NCI-H524 (cell line): ENCODE results near the gene NACA.
A peak's percentile ranks its signal among the peaks of the same experiment; 100 is the strongest.
"Not testable (repeated sequence)": the region's sequence is repeated elsewhere in the genome, so short reads cannot be mapped to it uniquely, and the experiment has no call there.

ENCODE experiments used
- DNase-seq, 2 experiments: peaks; one replicate each; lab custom pipeline; 2025; lab: John Stamatoyannopoulos, UW

The NACA gene

DNA sequence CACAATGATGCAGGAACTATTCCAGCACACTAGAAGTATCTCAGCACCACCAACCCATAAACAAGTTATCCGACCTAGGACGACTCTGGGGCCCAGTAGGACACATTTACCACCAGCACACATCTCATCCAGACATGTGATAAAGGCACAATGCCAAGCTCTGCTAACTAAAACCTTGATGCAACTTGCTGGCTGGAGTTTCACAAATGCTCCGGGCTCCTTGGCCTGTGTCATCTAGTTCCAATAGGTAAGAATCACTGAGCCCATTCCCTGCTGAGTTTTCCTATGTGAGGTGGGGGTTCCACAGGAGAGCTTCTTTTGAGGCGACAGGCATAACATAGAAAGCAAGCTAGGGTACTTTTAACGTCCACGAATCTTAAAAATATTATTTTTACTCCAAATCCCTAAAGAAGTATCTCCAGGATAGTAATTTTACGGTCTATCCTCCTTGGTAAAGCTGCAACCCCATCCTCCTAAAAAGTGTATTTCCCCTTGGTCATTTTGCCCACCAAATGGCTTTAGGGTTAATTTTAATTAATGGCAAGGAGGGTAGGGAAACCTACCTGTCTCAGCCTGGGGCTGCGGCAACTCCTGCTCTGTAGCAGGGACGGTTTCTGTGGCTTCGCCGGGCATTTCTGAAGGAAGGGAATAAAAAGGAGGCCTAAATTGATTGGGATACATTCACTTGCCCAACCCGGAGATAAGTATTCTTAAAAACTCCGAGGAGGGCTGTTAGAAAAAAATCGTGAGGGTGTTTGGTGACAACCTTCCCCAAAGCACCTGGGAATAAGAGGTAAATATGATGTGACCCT, 1.0 kb downstream of the NACA start:
- DNase-seq: peak in 1 of 2 experiments; percentile 15

DNA sequence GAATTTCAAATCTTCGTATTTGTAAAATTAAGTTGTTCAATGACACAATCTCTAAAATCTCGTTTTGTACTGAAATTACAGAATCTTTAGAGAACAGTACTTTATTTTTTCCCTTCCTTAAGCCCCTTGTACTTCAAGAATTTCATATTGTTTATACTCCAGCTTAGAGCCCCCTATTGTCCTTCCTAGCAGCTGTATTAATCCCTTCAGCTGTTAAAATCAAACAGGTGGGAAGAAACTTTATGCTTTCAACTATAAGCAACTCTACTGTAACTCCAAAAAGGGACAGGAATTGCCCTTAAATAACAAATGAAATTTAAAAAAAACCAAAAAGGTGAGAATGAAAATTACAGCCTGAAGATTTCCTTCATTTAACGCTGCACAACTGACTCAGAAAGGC, 1.7 kb downstream of the NACA start:
- no peak for DNase-seq

DNA sequence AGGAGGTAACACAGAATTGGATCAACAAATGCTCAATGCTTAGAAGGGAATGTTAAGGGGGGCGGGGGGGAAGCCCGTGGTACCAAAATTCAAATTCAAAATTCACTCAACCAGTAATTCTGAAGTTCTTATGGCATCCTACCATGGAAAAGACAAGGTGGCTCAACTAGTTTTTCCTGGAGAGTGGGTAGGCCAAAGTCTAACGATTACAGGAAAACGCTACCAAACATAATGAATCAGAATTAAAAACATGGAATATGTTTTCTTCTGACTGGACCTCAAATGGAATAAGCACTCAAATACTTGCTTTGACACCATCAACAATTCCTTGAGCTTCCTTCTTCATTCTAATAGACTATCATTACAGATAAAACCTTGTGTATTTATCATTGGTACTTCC, 2.3 kb downstream of the NACA start:
- DNase-seq: no peak

DNA sequence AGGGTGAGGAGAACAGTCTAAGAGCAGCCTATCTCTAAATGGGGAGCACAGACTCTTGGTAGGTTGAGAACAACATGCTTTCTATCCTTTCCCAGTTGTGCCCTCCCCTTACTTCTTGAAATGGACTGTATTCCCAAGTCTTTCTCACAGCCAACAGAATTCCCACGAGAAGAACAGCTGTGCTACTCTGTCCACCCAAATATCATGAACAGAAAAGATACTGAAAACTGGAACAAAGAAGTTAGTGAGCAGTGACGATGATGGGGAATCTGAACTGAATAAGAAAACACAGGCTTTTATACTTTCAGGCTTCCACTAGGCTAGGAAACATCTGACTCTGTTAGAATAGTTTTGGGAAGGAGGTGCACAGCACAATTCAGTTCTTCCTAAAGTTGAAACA, 3.4 kb downstream of the NACA start:
- DNase-seq: no peak

DNA sequence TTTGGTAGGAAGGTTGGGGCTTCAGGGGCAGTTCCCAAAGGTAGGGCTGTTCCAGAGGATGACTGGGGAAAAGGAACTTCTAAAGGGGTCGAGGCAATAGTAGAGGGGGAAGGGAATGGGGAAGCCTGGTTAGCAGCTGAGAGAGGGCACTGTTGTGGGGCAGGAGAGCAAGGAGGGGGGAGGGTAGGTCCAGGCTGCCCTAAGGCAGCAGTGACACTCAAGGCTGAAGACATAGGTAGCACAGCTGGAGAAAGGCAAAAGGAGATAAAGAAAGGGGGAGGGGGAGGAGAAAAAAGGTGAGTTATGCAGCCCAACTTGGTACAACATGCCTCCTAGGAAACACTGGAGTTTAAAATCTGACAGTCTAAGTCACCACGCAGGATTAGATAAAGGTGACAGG, 3.9 kb downstream of the NACA start:
- no peak for DNase-seq

DNA sequence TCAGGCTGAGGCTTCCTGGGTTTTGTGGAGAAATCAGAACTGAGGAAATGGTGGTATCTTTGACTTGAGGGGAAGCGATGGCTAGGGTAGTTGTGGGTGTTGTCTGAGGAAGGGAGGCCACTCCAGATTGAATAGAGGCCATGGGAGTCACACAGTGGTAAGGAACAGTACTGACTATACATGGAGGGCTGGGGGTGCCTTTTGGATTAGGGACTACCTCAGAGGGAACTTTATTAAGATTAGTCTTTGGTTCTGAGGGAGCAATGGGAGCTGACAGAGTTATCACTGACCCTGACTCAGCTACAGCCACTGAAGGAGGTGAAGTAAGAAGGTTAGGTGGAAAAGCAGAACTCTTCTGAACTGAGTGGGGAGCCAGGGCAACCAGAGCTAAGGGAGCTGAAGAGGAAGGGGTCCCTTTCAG, 4.4 kb downstream of the NACA start:
- DNase-seq: no peak

DNA sequence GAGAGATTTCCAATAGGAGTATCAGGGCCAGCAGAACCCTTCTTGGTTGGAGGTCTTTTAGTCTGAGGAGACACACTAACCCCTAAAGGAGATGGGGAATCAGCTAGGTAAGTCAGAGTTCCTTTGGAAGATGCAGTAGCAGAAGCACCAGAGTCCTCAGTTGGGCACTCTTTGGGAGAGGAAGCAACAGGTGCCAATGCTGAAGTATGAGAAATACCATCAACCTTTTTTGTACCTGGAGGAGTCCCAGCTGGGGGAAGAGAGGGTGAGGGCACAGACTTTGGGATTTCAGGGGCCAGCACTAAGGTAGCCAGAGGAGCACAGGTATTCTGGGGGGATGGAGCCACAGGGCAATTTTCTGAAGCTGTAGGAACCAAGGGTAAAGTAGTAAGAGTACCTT, 6.0 kb downstream of the NACA start:
- no peak for DNase-seq

DNA sequence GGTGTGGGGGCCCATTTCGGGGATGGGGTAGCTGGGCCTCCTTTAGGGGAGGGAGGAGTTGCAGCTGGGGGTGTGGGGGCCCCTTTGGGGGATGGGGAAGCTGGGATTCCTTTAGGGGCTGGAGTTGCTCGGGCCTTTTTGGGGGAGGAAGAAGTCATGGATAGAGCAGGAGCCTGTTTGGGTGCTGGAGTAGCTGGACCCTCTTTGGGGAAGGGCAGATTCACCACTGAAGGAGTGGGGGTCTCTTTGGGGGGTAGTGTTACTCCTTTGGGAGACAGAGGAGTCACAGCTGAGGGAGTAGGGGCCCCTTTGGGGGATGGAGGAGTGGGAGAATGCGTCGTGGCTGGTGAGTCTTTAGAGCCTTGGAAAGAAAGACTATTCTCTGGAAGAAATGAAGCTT, 6.5 kb downstream of the NACA start:
- DNase-seq: no peak

DNA sequence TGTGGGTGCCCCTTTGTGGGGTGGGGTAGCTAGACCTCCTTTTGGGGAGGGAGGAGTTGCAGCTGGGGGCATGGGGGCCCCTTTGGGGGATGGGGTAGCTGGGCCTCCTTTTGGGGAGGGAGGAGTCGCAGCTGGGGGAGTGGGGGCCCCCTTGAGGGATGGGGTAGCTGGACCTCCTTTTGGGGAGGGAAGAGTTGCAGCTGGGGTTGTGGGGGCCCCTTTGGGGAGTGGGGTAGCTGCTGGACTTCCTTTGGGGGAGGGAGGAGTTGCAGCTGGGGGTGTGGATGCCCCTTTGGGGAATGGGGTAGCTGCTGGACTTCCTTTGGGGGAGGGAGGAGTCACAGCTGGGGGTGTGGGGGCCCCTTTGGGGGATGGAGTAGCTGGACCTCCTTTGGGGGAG, 7.0 kb downstream of the NACA start:
- no peak for DNase-seq

DNA sequence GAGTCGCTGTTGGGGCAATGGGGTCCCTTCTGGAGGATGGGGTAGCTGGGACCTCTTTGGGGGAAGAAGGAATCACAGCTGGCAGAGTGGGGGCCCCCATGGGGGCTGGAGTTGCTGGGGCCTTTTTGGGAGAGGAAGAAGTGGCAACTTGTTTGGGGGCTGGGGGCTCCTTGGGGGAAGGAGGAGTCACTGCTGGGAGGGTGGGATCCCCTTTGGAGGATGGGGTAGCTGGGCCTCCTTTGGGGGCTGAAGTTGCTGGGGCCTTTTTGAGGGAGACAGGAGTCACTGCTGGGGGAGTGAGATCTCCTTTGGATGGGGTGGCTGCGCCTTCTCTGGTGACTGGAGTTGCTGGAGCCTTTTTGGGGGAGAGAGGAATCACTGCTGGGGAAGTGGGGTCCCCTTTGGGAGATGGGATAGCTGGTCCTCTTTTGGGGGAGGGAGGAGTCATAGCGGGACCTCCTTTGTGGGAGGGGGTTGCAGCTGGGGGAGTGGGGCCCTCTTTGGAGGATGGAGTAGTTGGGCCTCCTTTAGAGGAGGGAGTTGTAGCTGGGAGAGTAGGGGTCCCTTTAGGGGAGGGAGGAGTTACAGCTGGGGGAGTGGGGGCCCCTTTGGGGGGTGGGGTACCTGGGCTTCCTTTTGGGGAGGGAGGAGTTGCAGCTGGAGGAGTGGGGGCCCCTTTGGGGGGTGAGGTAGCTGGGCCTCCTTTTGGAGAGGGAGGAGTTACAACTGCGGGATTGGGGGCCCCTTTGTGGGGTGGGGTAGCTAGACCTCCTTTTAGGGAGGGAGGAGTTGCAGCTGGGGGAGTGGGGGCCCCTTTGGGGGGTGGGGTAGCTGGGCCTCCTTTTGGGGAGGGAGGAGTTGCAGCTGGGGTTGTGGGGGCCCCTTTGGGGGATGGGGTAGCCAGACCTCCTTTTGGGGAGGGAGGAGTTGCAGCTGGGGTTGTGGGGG, 7.9 kb downstream of the NACA start:
- no peak for DNase-seq

DNA sequence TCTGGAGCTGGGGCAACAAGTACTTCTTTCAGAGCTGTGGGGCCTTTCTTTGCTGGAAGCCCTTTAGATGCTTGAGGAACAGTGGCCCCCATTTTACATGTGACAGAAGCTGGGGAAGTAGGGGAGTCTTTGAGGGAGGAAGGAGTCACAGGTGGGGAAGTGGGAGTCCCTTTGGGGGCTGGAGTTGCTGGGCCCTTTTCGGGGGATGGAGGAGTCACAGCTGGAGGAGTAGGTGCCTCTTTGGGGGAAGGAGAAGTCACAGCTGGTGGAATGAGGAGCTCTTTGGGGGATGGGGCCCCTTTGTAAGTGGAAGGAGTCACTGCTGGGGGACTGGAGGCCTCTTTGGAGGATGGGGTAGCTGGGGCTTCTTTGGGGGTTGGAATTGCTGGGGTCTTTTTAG, 8.6 kb downstream of the NACA start:
- DNase-seq: no peak

DNA sequence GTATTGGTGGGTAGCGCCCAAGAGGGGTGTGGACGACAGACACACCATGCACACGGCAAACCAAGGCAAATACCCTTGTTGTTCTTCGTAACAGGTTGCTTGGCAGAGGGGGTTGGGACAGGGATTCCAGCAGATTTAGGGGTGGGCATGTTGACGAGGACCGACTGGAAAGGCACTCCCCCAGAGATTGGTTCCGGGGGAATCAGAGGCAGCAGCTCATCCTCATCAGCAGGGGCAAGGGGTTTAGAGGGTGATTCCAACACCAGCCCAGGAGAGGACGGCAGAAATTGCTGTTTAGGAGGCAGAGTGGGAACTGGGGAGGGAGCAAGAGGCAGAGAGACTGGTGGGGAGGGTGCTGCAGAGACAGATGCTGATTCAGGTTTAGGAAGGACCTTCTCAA, 9.3 kb downstream of the NACA start:
- DNase-seq: no peak

DNA sequence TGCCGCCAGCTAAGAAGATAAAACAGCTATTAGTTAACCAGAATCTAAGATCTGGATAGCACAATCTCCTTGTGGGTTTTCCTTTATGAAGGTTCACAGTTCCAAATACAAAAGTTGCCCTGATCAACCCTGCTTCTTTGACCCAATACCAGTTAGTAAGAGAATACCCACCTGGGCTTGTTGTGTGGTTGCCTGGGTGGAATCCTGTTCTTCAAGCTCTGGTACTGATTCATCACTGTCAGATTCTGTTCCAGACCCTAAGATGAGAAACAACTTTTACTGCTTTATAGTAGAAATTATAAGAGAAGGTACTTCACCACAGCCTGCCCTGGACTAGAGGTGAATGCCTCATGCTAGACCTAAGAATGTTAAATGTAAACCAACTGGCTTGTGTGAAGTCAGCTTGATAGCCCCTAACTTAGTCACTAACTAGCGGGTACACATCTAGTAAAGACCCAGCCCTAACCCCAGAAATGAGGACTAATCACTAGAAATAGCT, 10.6 kb downstream of the NACA start:
- no peak for DNase-seq

DNA sequence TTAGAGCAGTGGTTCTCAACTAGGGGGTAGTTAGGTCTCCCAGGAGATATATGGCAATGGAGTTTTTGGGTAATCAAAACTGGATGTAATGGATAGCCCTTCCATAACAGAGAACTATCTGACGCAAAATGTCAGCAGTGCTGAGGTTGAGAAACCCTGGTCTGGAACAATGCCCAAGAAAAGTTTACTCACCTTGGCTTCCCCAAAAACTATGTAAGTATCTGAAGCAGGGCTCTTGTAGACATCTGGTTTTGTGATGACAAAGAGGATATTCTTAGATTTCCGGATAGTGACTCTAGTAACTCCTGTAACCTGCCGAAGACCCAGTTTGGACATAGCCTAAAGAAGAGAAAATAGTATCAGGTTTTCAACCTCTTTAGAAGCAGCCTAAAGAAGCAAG, 11.8 kb downstream of the NACA start:
- DNase-seq: no peak

DNA sequence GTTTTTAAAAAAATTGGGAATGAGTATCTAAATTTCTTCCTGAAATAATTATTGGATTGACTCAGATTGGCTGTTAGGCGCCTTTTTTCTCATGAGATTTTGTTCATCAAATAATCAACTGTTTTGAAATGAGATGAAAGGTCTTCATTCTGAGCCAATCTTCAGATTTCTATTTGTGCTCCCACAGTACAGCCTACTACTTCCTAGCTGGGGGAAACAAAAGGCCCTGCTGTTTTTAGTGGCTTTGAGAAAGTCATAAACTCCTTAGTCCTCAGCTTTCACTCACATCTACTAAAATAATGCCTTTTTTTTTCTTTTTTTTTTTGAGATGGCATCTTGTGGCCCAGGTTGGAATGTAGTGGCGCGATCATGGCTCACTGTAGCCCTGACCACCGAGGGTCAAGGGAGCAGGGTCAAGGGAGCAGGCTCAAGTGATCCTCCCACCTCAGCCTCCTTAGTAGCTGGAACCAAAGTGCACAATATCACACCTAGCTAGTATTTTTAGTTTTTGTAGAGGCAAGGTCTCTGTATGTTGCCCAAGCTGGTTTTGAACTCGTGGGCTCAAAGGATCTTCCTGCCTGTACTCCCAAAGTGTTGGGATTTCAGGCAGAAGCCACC, 15.2 kb downstream of the NACA start:
- no peak for DNase-seq

DNA sequence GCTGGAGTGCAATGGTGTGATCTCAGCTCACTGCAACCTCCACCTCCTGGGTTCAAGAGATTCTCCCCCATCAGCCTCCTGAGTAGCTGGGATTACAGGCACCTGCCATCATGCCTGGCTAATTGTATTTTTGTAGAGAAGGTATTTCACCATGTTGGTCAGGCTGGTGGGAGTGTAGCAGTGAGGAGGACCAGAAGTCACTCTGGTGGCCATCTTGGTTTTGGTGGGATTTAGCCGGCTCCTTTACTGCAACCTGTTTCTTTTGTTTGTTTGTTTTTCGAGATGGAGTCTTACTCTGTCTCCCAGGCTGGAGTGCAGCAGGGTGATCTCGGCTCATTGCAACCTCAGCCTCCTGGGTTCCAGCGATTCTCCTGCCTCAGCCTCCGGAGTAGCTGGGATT, 20.6 kb downstream of the NACA start:
- DNase-seq: not testable (repeated sequence)

DNA sequence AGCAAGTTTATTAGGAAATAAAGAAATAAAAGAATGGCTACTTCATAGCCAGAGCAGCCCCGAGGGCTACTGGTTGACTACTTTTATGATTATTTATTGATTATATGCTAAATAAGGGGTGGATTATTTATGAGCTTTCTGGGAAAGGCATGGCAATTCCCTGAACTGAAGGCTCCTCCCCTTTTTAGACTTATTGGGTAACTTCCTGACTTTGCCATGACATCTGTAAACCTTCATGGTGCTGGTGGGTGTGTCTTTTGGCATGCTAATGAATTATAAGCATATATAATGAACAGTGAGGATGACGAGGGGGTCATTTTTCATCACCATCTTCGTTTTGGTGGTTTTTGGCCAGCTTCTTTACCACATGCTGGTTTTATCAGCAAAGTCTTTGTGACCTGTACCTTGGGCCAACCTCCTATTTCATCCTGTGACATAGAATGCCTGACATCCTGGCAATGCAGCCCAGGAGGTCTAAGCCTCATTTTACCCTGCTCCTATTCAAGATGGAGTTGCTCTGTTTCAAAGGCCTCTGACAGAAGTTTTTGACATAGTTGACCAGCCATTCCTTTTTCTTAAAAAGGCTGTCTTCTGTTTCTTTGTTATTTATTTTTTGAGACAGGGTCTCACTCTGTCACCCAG, 26.0 kb downstream of the NACA start:
- DNase-seq: no peak

DNA sequence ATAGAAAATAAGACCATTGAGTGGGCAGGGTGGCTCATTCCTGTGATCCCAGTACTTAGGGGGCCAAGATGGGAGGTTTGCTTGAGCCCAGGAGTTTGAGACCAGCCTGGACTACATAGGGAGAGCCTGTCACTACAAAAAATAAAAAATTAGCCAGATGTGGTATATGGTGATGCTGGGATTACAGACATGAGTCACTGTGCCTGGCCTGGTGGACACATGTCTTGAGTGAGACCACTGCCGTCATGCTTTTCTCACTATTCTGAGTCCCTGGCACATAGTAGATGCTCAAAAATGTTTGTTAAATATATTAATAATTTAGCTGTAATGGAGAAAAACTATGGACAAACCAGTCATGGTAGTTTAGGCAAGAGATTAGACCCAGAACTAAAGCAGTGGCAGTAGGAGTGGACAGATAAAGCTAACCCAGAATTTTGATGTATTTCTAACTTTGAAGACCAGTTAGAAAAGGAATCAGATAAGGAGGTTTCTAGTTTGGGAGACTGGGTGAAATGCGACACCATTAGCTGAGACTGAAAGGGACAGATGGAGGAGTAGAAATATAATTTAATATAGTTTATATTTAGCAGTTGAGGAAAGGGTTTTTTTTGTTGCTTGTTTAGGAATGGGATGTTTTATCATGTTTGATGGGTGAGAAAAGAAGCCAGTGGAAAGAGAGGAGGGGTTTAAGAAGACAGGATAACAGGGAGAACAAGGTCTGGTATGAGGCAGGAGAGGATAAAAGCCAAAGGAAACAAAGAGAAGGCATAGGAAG, 29.6 kb downstream of the NACA start:
- no peak for DNase-seq

DNA sequence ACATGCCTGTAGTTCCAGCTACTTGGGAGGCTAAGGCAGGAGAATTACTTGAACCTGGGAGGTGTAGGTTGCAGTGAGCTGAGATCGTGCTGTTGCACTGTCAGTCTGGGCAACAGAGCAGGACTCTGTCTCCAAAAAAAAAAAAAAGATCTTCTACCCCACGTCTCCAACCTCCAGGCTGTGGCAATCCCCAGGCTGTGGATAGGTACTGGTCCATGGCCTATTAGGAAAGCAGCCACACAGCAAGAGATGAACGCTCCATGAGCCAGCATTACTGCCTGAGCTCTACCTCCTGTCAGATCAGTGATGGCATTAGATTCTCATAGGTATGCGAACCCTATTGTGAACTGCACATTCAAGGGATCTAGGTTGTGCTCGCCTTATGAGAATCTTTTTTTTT, 30.9 kb downstream of the NACA start:
- DNase-seq: no peak

DNA sequence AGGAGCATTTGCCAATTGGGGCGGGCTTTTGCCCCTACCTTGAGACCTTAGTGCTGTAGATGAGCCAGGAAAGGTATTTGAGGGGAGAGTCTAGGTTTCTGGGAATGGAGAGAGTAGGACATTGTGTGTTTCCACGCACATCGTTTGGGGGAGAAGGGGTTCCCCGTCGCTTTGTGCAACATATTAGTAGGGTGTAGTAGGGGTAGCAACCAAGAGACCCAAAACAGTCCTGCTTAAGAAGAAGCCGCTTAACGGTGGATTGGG, 36.3 kb downstream of the NACA start:
- peak in 1 of 2 experiments; percentile 13 for DNase-seq

DNA sequence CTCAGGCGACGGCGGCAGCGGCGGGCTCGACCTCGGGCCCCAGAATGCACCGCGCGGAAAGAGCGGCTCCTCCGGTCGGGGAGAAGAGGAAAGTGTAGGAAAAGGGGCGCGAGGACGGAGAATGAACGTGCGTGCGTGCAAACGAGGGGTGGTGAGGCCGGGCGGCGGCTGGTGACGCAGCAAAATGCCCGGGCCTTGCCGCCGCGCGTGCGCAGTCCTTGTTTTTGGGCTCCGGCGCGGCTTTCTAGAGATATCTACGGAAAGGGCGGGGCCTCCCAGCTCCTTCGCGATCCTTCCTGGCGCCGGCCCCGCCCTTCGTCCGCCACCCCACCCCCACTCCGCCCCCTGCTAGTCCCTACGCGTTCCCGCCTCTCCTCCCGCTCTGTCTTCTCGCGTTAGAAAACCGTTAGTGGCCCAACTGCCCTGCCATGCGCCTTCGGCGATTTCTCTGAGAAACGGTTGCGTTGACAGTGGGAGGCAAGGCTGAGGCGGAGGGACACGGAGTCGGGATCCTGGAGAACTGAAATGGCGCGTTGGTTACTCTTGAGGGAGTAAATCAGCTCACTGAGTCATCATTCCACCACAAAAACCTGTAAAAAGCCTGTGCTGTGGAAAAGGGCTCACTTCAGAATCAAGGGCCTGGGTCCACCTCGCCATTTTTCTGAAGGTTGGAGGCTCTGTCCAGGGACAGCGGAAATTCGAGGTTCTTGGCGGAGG, 36.8 kb downstream of the NACA start, which contains the start of gene PTGES3:
TSS of gene PTGES3 (minus strand) at position 156 of the 717 bp plus-strand sequence. CDS start 285 bp downstream, outside the sequence.
- DNase-seq: peak; percentile 91 to 95
